Suprapubic skin (tissue), 3 donors: ENCODE data around the gene RPAIN.

Source experiments
- POLR2A ChIP-seq, 2 donors: fragments of 450-650 bp; IDR thresholded peaks; one replicate each; pipeline ENCODE4 v1.6.1; 2017; ENCODE audit warnings: antibody characterized with exemption in 2 of 2, mild to moderate bottlenecking in 2 of 2, moderate library complexity in 2 of 2
- TF ChIP-seq, protein P1 (sequence below), 2 donors: fragments of 200-600 bp in 1 of 2; fragments of 450-650 bp in 1 of 2; sonication (generic) in 1 of 2; IDR thresholded peaks; one replicate each; pipeline ENCODE4 v1.5.1; 2016 to 2019; ENCODE audit warnings: antibody characterized with exemption in 2 of 2, mild to moderate bottlenecking in 1 of 2, moderate library complexity in 1 of 2

DNA sequence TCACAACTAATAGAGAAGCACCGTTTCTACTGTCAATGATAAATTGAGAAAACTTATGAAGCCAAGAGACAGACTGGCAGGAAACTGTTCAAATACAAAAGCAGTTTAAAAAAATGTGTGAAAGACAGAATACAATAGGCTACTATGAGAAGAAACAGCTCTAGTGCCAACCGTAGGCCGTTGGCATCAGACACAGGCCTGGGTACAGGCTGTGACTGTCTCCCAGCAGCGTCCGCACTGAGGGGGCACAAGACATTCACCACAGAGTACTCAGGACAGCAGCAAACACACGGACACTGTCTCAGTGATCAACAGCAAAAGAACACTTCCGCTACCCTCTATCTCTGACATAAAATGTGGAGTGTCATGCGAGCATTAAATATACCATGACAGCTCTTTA, 26.8 kb downstream of the RPAIN start:
- TF ChIP-seq, protein P1, sequence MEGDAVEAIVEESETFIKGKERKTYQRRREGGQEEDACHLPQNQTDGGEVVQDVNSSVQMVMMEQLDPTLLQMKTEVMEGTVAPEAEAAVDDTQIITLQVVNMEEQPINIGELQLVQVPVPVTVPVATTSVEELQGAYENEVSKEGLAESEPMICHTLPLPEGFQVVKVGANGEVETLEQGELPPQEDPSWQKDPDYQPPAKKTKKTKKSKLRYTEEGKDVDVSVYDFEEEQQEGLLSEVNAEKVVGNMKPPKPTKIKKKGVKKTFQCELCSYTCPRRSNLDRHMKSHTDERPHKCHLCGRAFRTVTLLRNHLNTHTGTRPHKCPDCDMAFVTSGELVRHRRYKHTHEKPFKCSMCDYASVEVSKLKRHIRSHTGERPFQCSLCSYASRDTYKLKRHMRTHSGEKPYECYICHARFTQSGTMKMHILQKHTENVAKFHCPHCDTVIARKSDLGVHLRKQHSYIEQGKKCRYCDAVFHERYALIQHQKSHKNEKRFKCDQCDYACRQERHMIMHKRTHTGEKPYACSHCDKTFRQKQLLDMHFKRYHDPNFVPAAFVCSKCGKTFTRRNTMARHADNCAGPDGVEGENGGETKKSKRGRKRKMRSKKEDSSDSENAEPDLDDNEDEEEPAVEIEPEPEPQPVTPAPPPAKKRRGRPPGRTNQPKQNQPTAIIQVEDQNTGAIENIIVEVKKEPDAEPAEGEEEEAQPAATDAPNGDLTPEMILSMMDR (IDR thresholded peaks at IDR 0.05) = no peak
- TF ChIP-seq POLR2A (IDR thresholded peaks at IDR 0.05) = no peak
